Measurements from ENCODE around the gene CRYAA.
"Not testable (repeated sequence)": the region's sequence is repeated elsewhere in the genome, so short reads cannot be mapped to it uniquely, and the experiment has no call there.

GRCh38 chr21:43169230-43169886 lies 550 bp downstream of the CRYAA start:
- not testable (repeated sequence) for TF ChIP-seq CTCF, EP300 (IDR thresholded peaks at IDR 0.05)

All from sigmoid colon (tissue), 4 donors.